ENCODE data around the gene ZFP92.

- TF ChIP-seq, protein P1, sequence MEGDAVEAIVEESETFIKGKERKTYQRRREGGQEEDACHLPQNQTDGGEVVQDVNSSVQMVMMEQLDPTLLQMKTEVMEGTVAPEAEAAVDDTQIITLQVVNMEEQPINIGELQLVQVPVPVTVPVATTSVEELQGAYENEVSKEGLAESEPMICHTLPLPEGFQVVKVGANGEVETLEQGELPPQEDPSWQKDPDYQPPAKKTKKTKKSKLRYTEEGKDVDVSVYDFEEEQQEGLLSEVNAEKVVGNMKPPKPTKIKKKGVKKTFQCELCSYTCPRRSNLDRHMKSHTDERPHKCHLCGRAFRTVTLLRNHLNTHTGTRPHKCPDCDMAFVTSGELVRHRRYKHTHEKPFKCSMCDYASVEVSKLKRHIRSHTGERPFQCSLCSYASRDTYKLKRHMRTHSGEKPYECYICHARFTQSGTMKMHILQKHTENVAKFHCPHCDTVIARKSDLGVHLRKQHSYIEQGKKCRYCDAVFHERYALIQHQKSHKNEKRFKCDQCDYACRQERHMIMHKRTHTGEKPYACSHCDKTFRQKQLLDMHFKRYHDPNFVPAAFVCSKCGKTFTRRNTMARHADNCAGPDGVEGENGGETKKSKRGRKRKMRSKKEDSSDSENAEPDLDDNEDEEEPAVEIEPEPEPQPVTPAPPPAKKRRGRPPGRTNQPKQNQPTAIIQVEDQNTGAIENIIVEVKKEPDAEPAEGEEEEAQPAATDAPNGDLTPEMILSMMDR (IDR thresholded peaks at IDR 0.05; ENCODE audit: borderline replicate concordance, extremely low read depth, low read length, poor library complexity, severe bottlenecking): no peak
- TF ChIP-seq EZH2 (IDR thresholded peaks at IDR 0.05; ENCODE audit: borderline replicate concordance, low read depth, low read length, severe bottlenecking): no peak
These were observed 12.9 kb upstream of the ZFP92 start for GRCh38 chrX:153398275-153398960.
